ENCODE measurements around the gene B4GALNT1. TPM values are rescaled to one million over a fixed set of nuclear protein-coding genes. Genes with fewer than 3 reads are reported as not detected.
A peak's percentile ranks its signal among the peaks of the same experiment; 100 is the strongest.

B4GALNT1 gene
- total and polyA plus RNA-seq, 9 of the 15 experiments (the other 6 are each of a cell fraction or from before 2014, with no cell fraction given) = 1.0 to 32.2 (median 9.8) TPM

DNA sequence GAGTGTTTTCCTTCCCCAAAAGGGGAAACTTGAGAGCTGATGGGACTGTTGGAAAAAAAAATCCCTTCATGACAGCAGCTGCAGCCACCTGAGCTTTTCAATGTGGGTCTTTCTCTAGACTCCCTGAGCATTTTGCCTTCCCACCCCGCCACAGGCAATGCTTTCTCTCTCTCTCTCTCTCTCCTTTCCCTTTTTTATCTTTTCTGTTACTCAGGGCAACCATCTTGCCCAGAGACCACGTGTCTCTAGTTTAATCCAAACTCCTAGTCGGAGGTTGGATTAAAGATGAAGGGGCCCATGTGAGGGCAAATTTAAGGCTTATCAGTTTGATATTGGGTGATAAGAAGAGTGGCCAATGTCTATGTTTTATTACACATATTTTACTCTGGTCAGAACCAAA, 25.9 kb upstream of the B4GALNT1 start:
- Histone ChIP-seq H3K9ac (ENCODE audit: insufficient read depth in 1 of 2, low read depth in 2 of 2, low read length in 2 of 2) (no peak overlapping the region), H3K27ac (ENCODE audit: extremely low read depth, low read depth, low read length) (0 out of 3 replicates have a peak overlapping the region, but pooled peaks have one; percentile 2), H2AFZ (ENCODE audit: low read depth, low read length) (peak overlapping the region; percentile 84), H3K36me3 (ENCODE audit: control insufficient read depth, insufficient read depth, low read length) (no peaks in the 10 kb centered on the region), H3K4me2 (ENCODE audit: insufficient read depth, low read length) (no peak overlapping the region), H3K79me2 (ENCODE audit: control insufficient read depth, insufficient read depth, low read length) (no peaks in the 10 kb centered on the region), H3K4me3 (no peak overlapping the region), H3K9me1 (ENCODE audit: control insufficient read depth, insufficient read depth, low read length) (no peaks in the 10 kb centered on the region), H3K9me3 (replicated peaks; ENCODE audit: control insufficient read depth, insufficient read depth, low read depth, low read length) (no peaks in the 10 kb centered on the region), H3K27me3 (ENCODE audit: control insufficient read depth in 2 of 2, insufficient read depth in 2 of 2, low read length in 2 of 2) (no peaks in the 10 kb centered on the region), H4K20me1 (replicated peaks; ENCODE audit: control insufficient read depth, insufficient read depth, low read length) (no peaks in the 10 kb centered on the region), H3K4me1 (replicated peaks in 1 of 2; ENCODE audit: control insufficient read depth in 2 of 2, insufficient read depth in 2 of 2, low read length in 2 of 2) (peaks cover 4 to 6% of the 10 kb centered on the region in 2 experiments; a peak in 3 of 5 replicates)
- ChIA-PET CTCF (ENCODE audit: low intra/inter-chr PET ratio) (no interaction called here), POLR2A (interaction anchor here (0.6 kb wide), 1 partner anchor 120 kb away, joined by 3 read pairs; no protein-coding TSS in a partner anchor)
- WGBS (ENCODE audit: insufficient coverage, low coverage, missing lambda C conversion rate) = 9% methylated on average over 3 of the region's 3 CpGs
- no TSS peak for BruUV-seq (replicated peaks)
- intact Hi-C loops (cut with micrococcal nuclease) (no loop called here), in situ Hi-C loops (cut with MboI) (no loop called here)
- ATAC-seq (peak; percentile 40), FAIRE-seq (no peak), DNase-seq (ENCODE audit: extremely low read depth in 1 of 4, low spot score in 3 of 4) (no peak)
- TF ChIP-seq TCFL5 (CRISPR knock-in tag; conservative IDR thresholded peaks at IDR 0.05) (no peak), ZNF408 (CRISPR knock-in tag; IDR thresholded peaks at IDR 0.05; ENCODE audit: low read depth) (no peak), SETDB1 (IDR thresholded peaks at IDR 0.05; ENCODE audit: low read length) (no peak), PCBP2 (IDR thresholded peaks at IDR 0.05; ENCODE audit: low read depth, low read length, poor library complexity, severe bottlenecking) (no peak), ZNF184 (CRISPR knock-in tag; IDR thresholded peaks at IDR 0.05) (no peak), CAMTA2 (CRISPR knock-in tag; conservative IDR thresholded peaks at IDR 0.05) (no peak), NBN (IDR thresholded peaks at IDR 0.05; ENCODE audit: low read depth) (no peak), ZNF253 (CRISPR knock-in tag; conservative IDR thresholded peaks at IDR 0.05) (no peak), COPS2 (conservative IDR thresholded peaks at IDR 0.05) (no peak), SAFB (IDR thresholded peaks at IDR 0.05; ENCODE audit: borderline replicate concordance, low read depth, low read length) (no peak), NCOA1 (IDR thresholded peaks at IDR 0.05; ENCODE audit: low read depth) (no peak), RBM34 (IDR thresholded peaks at IDR 0.05; ENCODE audit: borderline replicate concordance, insufficient read depth, low read length) (no peak), L3MBTL2 (IDR thresholded peaks at IDR 0.05) (0 out of 2 replicates have a peak, but pooled peaks have one; percentile 14), CBX2 (IDR thresholded peaks at IDR 0.05; ENCODE audit: insufficient read depth, low read length, poor library complexity, severe bottlenecking) (no peak), HMG20A (CRISPR knock-in tag; conservative IDR thresholded peaks at IDR 0.05) (no peak), CC2D1A (IDR thresholded peaks at IDR 0.05) (no peak)
- TF ChIP-seq, protein P1, sequence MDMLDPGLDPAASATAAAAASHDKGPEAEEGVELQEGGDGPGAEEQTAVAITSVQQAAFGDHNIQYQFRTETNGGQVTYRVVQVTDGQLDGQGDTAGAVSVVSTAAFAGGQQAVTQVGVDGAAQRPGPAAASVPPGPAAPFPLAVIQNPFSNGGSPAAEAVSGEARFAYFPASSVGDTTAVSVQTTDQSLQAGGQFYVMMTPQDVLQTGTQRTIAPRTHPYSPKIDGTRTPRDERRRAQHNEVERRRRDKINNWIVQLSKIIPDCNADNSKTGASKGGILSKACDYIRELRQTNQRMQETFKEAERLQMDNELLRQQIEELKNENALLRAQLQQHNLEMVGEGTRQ (CRISPR knock-in tag; IDR thresholded peaks at IDR 0.05) = peak; percentile 46; the same call in 1 of the 2 replicates
- TF ChIP-seq, protein P2, sequence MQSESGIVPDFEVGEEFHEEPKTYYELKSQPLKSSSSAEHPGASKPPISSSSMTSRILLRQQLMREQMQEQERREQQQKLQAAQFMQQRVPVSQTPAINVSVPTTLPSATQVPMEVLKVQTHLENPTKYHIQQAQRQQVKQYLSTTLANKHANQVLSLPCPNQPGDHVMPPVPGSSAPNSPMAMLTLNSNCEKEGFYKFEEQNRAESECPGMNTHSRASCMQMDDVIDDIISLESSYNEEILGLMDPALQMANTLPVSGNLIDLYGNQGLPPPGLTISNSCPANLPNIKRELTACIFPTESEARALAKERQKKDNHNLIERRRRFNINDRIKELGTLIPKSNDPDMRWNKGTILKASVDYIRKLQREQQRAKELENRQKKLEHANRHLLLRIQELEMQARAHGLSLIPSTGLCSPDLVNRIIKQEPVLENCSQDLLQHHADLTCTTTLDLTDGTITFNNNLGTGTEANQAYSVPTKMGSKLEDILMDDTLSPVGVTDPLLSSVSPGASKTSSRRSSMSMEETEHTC (IDR thresholded peaks at IDR 0.05) = no peak
- TF ChIP-seq, protein P3, sequence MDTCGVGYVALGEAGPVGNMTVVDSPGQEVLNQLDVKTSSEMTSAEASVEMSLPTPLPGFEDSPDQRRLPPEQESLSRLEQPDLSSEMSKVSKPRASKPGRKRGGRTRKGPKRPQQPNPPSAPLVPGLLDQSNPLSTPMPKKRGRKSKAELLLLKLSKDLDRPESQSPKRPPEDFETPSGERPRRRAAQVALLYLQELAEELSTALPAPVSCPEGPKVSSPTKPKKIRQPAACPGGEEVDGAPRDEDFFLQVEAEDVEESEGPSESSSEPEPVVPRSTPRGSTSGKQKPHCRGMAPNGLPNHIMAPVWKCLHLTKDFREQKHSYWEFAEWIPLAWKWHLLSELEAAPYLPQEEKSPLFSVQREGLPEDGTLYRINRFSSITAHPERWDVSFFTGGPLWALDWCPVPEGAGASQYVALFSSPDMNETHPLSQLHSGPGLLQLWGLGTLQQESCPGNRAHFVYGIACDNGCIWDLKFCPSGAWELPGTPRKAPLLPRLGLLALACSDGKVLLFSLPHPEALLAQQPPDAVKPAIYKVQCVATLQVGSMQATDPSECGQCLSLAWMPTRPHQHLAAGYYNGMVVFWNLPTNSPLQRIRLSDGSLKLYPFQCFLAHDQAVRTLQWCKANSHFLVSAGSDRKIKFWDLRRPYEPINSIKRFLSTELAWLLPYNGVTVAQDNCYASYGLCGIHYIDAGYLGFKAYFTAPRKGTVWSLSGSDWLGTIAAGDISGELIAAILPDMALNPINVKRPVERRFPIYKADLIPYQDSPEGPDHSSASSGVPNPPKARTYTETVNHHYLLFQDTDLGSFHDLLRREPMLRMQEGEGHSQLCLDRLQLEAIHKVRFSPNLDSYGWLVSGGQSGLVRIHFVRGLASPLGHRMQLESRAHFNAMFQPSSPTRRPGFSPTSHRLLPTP (IDR thresholded peaks at IDR 0.05; ENCODE audit: borderline replicate concordance, extremely low read depth, insufficient read length) = no peak
- TF ChIP-seq, protein P4, sequence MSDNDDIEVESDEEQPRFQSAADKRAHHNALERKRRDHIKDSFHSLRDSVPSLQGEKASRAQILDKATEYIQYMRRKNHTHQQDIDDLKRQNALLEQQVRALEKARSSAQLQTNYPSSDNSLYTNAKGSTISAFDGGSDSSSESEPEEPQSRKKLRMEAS (CRISPR knock-in tag; IDR thresholded peaks at IDR 0.05) = no peak
